ENCODE data around the gene HS3ST3B1.

HS3ST3B1 gene

DNA sequence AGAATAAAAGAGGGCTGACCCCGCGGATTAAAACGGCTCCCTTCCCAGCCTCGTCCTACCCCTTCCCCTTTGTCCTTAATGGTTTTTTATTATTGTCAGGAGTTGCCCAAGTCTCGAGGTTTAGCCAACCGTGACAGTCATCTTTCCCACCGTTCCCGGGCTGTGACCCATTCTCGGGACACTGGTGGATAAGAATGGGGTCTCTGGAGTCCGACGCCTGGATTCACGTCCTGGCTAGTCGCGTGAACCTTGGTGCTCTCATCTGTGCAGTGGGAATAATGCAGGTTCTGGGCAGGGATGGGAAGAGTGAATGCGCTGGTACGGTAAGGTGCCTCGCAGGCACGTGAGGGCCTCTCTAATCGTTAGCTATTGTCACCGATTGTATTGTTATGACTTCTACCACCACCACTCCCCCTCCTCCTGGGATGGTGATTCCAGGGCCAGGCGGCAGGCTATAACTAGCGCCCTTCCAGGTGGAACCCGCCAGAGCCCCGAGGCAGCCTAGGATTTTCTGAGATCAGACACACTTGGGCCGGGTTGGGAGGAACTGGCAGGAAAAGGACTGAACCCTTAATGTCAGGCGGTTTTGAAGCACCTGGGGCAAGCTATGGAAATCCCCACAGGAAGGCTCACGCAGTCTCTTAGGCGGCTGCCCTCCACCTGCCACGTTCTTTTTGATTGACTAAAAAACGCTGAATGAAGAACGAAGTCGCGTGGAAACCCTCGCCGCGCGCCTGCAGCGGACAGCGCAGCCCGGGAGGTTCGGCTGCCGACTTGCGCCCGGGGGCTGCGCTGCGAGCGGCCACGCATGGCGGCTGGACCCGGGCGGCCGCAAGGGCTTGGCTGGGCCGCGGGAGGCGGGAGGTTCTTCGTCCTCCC, 2.7 kb downstream of the HS3ST3B1 start:
- DNase-seq (ENCODE audit: low spot score) (no peak), FAIRE-seq (no peak)

DNA sequence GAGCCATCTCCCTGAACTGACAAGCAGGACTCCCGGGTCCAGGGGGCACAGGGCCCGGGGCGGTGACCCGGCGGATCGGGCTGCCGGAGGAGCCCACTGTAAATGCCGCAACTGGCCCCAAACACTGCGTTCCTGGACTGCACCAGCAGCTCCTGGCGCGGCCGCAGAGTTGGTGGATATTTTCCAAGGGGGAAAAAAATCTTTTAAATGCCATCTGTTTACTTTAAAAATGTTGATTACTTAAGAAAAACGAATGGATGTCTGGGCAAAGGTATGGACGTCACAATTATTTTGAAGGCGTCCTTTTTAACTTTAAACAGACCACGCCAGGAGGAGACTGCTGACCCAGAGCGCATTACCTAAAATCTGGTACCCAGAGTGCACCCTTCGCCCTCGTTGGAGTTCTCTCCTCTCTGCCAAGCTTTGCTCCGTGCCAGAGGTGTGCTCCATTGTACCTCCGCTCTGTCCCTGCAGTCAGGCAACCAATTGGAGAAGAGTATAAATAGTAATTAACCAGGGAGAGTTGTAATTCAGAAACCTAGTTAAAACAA, 3.4 kb downstream of the HS3ST3B1 start:
- DNase-seq (ENCODE audit: low spot score), result no peak
- no peak for FAIRE-seq

DNA sequence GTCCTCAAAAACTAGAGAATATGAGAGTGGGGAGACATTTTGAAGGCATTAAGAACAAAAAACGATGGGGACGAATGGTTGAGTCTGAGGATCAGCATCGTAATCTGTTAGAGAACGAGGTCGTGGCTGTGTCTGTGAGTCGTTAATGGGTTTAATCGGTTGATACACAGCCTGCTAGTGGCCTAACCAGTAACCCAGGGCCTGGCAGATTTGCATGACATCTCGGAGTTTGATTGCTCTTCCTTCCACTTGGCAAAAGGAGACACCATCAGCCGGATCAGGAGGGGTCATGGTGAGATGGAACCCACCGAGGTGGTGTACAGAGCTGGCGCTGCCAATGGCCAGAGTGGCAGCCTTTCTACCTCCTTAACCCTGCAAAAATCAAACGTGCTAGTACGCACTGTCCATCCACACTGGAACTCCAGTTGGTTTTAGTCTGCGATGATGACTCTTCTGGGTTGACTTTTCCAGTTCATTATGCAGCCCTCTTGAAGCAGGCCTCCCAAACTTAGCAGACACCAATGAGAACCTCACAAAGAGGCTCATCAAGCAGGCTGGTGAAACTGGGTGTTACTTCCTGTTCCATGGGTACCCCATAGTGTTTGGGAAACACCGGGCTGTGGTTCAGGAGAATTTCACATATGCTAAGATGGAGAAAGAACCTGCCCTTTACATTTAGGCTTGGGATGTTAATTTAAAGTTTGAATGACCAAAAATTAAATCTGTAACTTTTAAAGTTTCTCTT, 4.1 kb downstream of the HS3ST3B1 start:
- no peak for FAIRE-seq
- DNase-seq (ENCODE audit: low spot score), result no peak

DNA sequence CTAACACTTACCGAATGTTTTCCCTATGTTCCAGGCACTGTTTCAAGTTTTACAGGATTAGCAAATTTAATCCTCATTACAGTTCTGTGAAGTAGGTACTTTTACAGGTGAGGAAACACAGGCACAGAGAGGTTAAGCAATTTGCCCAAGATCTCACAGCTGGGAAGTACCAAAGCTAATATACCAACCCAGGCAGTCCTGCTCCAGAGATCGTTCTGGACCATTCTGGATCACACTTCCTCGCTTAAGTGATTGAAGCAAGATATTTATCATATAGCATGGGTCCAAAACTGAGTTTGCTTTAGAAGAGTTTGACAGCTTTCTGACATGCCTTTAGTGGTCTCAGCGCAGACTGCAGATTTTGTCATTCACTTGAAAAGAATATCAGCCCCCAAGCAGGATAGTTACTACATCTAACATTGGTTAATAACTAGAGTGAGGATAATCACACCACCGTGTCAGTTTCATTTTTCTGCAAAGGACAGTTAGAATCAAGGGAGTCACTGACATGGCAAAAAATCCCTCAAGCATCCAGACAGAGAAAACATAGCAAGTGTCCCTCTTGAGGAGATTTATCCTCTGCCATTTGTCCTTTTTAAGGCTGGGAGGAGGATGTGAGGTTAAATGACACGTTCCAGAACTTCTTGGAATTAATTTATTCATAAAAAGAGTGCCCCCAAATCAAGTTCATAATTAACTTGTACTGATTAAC, 5.1 kb downstream of the HS3ST3B1 start:
- FAIRE-seq, result no peak
- no peak for DNase-seq (ENCODE audit: low spot score)

DNA sequence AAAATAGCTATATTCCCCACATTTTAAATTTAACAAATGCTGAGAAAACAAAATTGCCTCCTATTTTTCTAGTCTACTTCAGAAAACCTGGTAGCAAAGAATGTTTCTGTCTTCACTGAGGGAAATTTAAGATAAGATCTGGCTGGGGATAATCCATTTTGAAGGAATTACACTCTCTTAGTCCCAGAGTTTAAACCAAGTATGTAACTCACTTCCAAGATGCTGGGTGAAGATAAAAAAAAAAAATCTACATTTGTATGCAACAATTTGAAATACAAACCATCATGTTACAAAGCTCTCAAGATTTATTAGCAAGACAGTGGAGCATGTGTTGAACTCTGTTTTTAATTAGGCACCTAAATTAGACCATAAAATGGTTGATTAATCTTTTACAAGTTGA, 5.7 kb downstream of the HS3ST3B1 start:
- no peak for DNase-seq (ENCODE audit: low spot score)
- FAIRE-seq, result no peak

DNA sequence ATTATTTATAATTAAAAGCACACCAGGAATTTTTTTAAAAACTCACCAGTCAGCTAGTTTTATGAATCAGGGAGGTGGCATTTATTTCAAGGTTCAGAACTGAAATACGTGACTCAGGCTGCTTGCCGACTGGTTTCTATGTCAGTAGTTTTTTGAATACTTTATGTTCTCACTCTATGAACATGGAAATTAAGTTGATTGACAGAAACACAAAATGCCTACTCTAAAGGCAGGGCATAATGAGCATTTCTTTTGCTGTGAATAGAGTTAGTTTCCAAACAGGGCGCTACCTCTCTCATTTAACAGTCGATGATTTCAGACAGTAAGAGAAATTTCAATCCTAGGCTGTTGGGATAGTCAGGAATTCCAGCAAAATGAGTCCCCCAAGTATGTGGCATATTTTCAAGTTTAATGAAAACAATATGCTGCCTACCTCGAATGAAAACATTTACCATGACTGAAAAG, 6.7 kb downstream of the HS3ST3B1 start:
- FAIRE-seq (no peak), DNase-seq (ENCODE audit: low spot score) (no peak)

DNA sequence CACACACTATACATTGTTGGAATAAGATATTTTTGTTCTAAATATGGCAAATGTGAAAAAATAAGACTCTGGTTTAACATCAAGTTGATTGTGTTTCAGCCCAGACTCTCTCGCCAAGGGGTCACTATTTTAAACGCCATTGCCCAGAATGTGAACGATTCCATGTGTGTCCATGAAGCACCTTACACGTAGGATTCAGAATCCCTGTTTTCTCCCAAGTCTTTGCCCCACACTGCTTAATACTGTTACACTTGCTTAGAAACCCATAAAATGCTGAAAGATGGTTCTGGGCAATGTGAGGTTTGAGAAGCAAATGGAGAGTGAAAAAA, 7.7 kb downstream of the HS3ST3B1 start:
- no peak for FAIRE-seq
- no peak for DNase-seq (ENCODE audit: low spot score)

DNA sequence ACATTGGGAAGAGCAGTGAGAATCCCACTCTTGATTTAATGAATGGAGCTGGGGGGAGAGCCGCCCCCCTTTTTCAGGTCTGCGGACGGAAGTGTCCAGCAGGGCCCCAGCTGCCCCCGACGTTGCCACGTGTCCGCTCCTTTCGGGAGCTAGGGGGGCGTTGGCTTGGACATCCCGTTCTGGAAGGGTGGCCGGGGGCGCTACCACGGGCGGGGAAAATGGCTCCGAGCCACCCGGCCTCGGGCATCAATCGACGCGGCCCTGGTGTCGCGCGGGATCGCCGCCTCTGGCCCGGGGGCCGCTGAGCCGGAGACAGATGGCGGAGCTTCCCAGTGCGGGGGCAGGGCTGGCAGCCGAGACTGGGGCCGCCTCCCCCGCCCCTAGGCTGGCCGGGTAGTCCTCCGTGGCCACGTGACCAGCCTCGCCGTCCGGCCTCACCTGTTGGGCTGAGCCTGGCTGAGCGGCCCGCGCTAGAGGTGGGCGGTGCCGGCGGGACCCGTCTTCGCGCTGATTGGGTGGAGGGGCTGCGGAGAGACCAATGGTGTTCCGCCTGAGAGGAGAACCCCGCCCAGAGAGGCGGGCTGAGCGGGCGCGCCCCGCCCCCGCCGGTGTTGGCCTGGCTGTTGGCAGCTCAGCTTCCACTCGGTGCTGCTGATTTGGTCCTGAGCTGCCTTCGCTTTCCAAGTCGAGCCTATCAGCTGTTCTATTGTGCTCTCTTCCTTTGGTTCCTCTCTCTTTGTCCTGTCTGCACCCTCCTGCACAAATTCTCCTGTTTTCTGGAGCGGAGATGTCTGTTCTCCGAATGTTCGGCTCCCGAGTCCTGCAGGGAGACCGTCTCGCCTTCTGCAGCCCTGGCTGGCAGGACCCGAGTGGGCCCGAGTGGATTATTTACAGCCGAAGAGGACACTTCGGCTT, 8.3 kb downstream of the HS3ST3B1 start:
- FAIRE-seq (no peak), DNase-seq (ENCODE audit: low spot score) (no peak)

DNA sequence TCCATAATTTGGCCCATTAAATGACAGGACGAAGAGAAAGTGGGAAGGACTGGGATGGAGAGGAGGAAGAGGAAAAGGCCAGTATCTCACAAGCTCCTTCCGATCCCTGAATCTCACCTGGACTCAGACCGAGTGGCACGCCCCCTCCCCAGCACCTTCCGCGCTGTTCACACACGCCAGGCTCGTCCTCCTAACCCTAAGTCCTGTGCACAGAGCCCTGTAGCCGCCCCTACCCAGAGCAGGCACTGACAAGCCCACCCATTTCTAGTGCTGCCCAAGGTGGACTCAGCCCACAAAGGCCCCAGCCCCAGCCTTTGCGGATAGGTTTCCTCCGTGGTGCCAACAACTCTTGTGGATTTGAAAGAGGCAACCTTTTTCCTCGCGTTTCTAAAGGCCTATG, 9.2 kb downstream of the HS3ST3B1 start:
- FAIRE-seq, result no peak
- no peak for DNase-seq (ENCODE audit: low spot score)

DNA sequence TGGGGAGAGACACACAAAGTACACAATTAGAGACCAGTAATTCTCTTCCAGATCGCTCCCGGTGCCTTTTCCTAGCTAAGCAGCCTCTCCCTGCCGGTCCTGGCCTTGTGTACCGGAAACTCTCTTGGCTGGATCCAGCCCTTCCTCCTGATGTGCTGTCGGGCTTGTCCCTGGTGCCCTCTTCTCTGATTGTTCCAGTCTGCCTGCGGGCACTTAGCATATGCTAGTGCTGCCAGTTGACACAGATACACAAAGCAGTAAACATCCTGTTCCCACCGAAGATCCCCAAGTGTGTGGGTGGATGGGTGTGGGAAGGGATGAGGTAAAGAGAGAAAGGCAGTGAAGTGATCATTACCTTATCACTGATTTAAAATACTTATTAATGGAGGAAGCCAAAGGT, 9.7 kb downstream of the HS3ST3B1 start:
- FAIRE-seq (no peak), DNase-seq (ENCODE audit: low spot score) (no peak)

DNA sequence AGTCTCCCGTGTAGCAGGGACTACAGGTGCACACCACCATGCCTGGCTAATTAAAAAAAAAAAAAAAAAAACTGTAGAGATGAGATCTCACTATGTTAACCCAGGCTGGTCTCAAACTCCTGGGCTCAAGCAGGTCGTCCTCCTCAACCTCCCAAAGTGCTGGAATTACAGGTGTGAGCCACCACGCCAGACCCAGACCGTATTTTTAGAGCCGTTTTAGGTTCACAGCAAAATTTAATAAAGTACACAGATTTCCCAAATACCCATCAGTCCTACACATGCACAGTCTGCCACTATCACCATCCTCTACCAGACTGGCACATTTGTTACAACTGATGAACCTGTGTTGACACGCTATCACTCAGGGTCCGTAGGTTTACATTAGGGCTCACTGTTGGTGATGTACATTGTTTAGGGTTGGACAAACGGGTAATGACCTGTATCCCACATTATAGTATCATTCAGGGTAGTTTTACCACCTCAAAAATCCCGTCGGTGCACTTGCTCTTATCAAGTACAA, 10.4 kb downstream of the HS3ST3B1 start:
- FAIRE-seq (no peak), DNase-seq (ENCODE audit: low spot score) (no peak)

DNA sequence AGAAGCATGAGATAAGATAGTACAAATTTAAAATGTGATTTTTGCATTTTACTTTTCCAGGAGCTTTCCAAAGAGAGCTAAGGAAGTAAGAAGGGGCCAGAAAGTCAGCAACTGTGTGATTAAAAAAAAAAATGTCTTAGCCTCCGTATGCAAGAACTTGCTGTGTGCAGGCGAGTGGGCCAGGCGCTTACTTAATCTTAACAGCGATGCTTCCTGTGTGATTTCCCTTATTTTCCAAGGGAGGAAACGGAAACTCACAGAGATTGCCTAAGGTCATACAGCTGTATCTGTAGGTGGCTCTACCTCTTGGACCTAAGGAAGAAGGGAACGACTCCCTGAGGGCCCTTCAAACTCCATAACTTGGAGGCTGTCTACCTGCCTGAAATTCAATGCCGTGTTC, 11.1 kb downstream of the HS3ST3B1 start:
- DNase-seq (ENCODE audit: low spot score) (no peak), FAIRE-seq (no peak)

DNA sequence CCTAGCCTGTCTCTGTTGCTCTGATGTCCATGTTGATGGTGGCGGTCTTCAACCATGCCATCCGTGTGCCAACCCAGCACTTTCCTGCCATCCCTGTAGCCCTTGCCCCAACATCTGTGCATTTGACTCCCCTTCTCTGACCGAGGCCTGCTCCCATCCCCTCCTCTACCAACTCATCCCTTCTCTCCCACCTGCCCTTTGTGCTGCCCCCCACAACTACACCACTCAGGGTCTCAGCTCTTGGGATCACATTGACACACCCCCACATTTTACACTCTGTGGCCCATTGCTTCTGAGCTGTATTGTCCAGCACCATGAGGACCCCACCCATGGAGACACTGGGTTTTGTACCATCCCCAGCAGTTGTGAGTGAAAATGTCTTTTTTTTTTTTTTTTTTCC, 11.6 kb downstream of the HS3ST3B1 start:
- no peak for FAIRE-seq
- DNase-seq (ENCODE audit: low spot score), result no peak

DNA sequence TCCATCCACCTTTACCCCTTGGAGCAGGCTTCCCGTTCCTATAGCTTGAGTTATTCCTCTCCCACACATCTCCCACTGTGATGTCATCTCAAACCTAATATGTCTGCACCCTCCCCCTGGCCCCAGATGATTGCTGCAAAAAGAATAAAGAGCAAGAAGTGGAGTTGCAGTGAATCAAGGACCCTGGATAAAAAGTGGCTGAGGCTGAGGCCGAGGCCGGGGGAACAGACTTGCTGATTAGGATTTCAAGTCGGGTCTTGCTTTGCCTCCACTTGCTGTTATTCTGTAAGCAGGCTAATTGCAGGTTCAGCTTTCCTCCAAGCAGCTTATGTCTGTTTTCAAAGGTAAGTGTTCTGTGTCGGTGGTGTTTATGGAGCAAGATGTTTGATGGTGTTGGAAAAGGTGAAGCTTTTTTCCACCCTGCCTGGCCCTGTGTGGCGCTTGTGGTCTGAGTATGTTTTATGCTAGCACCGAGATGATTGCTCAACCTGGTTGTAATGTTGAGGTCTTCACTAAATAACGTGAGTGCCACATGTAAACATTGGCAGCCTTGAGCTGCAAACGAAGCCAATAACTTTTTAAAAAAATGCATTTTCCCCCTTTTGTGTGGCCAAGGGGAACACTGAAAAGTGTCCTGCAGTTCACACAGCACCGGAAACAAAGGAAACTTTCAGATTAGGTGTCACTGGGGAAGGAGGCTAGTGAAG, 15.4 kb downstream of the HS3ST3B1 start:
- DNase-seq (ENCODE audit: low spot score) (no peak), FAIRE-seq (no peak)

DNA sequence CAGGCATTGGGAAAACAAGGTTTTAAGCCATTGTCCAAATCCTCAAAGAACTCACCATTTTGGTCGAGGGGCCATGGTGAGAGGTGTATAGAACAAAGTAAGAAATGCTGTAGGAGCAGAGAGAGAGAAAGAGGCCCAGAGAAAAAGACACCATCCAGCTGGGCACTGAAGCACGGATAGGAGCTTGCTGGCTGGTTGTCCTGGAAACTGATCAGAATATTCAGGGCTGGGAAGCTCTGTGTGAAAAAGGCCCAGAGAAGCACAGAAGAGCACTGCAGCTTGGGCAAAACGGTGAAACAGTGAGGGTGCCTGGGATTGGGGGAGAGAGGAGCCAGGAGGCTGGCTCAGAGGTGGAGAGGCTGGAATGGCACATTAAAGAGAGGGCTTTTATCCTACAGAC, 16.5 kb downstream of the HS3ST3B1 start:
- no peak for DNase-seq (ENCODE audit: low spot score)
- FAIRE-seq, result no peak

DNA sequence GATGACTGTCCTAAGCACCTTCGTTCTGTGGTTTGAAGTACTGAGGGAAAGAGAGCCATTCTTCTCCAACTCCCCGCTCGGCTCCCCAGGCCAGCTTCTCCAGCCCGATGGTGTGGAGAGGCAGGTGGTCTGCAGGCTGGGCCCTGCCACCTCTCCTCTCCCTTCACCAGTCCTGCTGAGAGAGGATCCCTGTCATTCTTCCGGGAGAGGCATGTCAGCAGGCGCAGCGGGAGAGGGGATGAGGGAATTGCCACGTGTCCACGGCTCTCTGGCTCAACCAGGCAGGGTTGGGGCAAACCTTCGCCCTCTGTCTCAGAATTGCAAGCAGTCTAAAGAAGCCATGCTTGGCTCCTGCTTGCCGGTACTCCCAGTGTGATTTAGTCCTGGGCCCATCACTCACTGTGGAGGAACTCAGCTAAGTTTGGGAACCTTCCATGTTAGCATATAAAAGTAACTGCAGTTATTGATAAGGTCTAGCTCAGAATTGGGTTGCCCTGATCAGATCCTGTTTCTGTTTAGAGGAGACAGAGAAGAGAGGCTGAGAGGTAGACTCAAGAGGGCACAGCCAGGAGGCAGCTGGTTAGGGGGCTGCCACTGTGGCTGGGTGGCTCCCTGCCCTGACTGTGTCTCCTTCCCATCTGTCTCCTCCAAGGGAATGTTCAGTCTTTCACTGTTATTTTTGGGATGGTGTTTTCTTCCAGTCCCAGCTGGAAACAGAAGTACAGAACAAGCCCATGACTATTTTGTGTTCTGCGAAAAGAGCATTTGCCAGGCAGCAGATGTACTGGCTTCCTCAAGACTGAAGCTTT, 17.4 kb downstream of the HS3ST3B1 start:
- DNase-seq (ENCODE audit: low spot score), result no peak
- FAIRE-seq, result no peak

DNA sequence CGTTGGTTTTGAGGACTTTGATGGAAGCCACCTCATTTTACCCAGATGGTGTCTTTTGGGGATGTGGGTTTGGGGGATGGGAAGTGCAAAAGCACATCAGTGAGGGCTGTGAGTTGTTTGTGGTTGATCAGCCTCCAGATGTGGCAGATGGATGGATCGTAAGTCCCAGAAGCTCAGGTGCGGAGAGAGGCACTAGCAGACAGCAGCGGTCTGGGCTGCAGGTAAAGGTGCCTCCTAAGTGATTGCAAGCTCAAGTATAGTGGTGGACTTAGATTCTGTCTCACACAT, 18.0 kb downstream of the HS3ST3B1 start:
- no peak for DNase-seq (ENCODE audit: low spot score)
- no peak for FAIRE-seq

DNA sequence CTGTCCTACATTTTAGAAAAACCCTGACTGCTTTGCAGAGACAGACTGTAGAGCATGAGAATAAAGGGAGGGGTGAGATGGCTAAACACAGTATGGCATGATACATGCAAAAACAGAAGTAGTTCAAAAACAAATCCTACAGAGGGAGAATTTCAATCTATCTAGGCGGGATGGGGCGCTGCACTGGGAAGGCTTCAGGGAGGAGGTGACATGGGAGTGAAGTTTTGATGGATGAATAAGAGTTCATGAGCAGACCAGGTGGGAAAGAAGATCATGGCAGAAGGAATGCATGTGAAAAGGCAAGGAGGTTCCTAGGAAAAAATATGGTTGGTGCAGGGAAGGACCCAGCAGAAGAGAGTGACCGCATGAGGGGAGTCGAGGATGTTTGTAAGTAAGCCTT, 19.2 kb downstream of the HS3ST3B1 start:
- DNase-seq (ENCODE audit: low spot score), result no peak
- FAIRE-seq, result no peak

DNA sequence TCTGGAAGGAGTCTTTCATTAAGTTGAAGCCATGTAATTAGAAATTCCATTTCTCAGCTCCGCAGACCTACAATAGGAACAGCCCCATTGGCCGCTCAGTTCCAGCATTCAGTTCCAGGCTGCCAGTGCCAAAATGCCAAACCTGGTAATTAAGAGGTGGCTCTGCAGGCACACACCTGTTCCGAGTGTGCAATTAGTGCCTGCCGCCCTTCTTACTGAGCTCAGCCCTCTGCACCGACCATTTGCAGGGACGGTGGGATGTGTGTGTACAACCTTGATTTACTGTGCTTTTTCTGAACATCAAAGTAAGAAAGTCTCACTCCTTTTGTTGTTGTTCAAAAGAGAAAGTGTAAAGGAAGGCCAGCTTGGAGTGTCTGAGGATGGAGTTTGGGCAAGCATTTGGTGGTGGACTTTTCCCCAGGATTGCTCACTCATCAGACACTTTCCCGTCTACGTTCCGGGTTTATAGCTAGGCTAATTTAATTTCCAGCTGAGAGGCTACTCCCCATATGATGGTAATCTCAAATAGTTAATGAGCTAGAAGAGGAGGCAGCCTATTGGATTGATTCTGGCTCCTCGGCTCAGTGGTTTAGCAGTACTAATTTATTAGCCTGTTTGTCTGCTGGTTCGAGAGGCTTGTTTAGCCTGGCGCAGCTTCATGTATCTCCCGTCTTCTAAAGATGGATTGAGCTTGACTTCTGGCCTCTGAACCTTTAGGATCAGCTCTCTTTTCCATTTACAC, 20.0 kb downstream of the HS3ST3B1 start:
- FAIRE-seq (no peak), DNase-seq (ENCODE audit: low spot score) (no peak)
